OCI-LY1 (cell line): ENCODE results near the gene RASGRF2.

Source experiments
- EZH2 ChIP-seq: fragments of 200-600 bp; sonication (generic), shearing (Covaris generic); IDR thresholded peaks from 2 replicates; pipeline ENCODE4 v1.8.0; 2017; ENCODE audit warnings: borderline replicate concordance, mixed run types, mild to moderate bottlenecking, antibody characterized with exemption, low read length, moderate library complexity, mixed read lengths
- TF ChIP-seq, protein P1 (sequence below): fragments of 200-600 bp; sonication (generic), shearing (Covaris generic); IDR thresholded peaks from 2 replicates; pipeline ENCODE4 v1.5.1; 2017; ENCODE audit warnings: mild to moderate bottlenecking, antibody characterized with exemption, low read length, moderate library complexity, mixed read lengths

DNA sequence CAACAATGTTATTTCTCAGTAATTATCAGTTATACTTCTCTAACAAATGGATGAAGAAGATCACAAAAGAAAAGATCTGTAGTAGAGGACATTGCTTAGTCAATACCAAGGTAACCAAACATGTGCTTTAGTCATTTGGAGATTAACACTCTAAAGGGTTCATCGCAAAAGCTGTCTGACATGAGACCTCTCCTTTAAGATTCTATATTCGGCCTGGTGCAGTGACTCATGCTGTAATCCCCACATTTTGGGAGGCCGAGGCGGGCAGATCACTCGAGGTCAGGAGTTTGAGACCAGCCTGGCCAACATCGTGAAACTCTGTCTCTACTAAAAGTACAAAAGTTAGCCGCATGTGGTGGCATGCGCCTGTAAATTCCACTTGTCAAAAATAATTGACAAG is 254.7 kb downstream of the RASGRF2 start:
- TF ChIP-seq, protein P1, sequence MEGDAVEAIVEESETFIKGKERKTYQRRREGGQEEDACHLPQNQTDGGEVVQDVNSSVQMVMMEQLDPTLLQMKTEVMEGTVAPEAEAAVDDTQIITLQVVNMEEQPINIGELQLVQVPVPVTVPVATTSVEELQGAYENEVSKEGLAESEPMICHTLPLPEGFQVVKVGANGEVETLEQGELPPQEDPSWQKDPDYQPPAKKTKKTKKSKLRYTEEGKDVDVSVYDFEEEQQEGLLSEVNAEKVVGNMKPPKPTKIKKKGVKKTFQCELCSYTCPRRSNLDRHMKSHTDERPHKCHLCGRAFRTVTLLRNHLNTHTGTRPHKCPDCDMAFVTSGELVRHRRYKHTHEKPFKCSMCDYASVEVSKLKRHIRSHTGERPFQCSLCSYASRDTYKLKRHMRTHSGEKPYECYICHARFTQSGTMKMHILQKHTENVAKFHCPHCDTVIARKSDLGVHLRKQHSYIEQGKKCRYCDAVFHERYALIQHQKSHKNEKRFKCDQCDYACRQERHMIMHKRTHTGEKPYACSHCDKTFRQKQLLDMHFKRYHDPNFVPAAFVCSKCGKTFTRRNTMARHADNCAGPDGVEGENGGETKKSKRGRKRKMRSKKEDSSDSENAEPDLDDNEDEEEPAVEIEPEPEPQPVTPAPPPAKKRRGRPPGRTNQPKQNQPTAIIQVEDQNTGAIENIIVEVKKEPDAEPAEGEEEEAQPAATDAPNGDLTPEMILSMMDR: no peak
- TF ChIP-seq EZH2: no peak
